HCT116 (cell line): ENCODE measurements around the gene GCC1. TPM values are rescaled to one million over a fixed set of nuclear protein-coding genes. Genes with fewer than 3 reads are reported as not detected.

Experiments used
- ATAC-seq: fragments of 200-7000 bp; cut with Tn5 transposase; 2 replicates; pipeline ENCODE4 v1.9.1; 2020; ENCODE audit warnings: mild to moderate bottlenecking, moderate library complexity
- BruUV-seq: library from RNA; stranded (reverse); fragments of 400-500 nt; replicated peaks from 2 replicates; lab custom pipeline; 2021; lab: Mats Ljungman, UMichigan
- CTCF ChIA-PET: fragments of 300-600 bp; sonication (Branson Sonifier 250); formaldehyde crosslinking; loops from one replicate; lab custom pipeline; 2021; ENCODE audit warnings: antibody characterized with exemption; lab: Charles Lee
- POLR2A ChIA-PET: fragments of 300-600, 350-600 bp; sonication (Branson Sonifier 250); formaldehyde crosslinking; loops from one replicate; lab custom pipeline; 2021; ENCODE audit warnings: antibody characterized with exemption; lab: Charles Lee
- RAD21 ChIA-PET, 2 experiments: fragments of 300-600 bp; sonication (Branson Sonifier 250); formaldehyde crosslinking; loops; one replicate each; lab custom pipeline; 2023; ENCODE audit warnings: low total read pairs in 2 of 2; ENCODE audit not compliant: uncharacterized antibody in 2 of 2, unreplicated experiment in 2 of 2, low non-redundant PET in 1 of 2; lab: Charles Lee
- DNase-seq: peaks from one replicate; pipeline ENCODE4 v3.0.0-alpha.2; 2010; ENCODE audit warnings: low read depth, low spot score
- H2AFZ ChIP-seq: fragments of 200-600 bp; shearing (Covaris generic), sonication (generic); 2 replicates; pipeline ENCODE4 v1.6.1; 2017; ENCODE audit warnings: low read depth, mixed run types, mixed read lengths, antibody characterized with exemption, low read length; ENCODE audit not compliant: poor library complexity, severe bottlenecking
- H3K27ac ChIP-seq: 2 replicates; pipeline ENCODE4 v1.5.1; 2012; ENCODE audit warnings: low read depth, low read length
- H3K27me3 ChIP-seq: fragments of 200-600 bp; sonication (generic); 2 replicates; pipeline ENCODE4 v1.6.1; 2016; ENCODE audit warnings: mixed run types, low read length, mixed read lengths; ENCODE audit not compliant: insufficient read depth
- H3K36me3 ChIP-seq, 2 experiments: fragments of 200-500 bp in 1 of 2; fragments of 200-600 bp in 1 of 2; sonication (Bioruptor generic) in 1 of 2; sonication (generic) in 1 of 2; 2 replicates each; pipeline versions ENCODE4 v1.5.1 to v1.6.1; 2014 to 2016; ENCODE audit warnings: low read length in 2 of 2, inconsistent platforms in 1 of 2, mixed read lengths in 1 of 2, mixed run types in 1 of 2; ENCODE audit not compliant: insufficient read depth in 2 of 2, control insufficient read depth in 1 of 2
- H3K4me1 ChIP-seq, 2 experiments: fragments of 200-600 bp in 1 of 2; sonication (generic) in 1 of 2; 2 replicates each; pipeline versions ENCODE4 v1.5.1 to v1.6.1; 2012 to 2017; ENCODE audit warnings: low read length in 2 of 2, inconsistent platforms in 1 of 2, mild to moderate bottlenecking in 1 of 2, mixed read lengths in 1 of 2, mixed run types in 1 of 2, moderate library complexity in 1 of 2; ENCODE audit not compliant: insufficient read depth in 2 of 2, control insufficient read depth in 1 of 2
- H3K4me2 ChIP-seq: fragments of 200-600 bp; sonication (generic); 2 replicates; pipeline ENCODE4 v1.6.1; 2017; ENCODE audit warnings: mixed run types, low read length, mixed read lengths
- H3K4me3 ChIP-seq, 2 experiments: fragments of 200-600 bp in 1 of 2; sonication (generic) in 1 of 2; replicated peaks in 1 of 2; 2 replicates each; pipeline ENCODE4 v1.5.1; 2011 to 2016; ENCODE audit warnings: low read length in 2 of 2, control low read depth in 1 of 2, low read depth in 1 of 2, mild to moderate bottlenecking in 1 of 2, mixed read lengths in 1 of 2, mixed run types in 1 of 2
- H3K79me2 ChIP-seq: fragments of 200-600 bp; sonication (generic); 2 replicates; pipeline ENCODE4 v1.6.1; 2017; ENCODE audit warnings: mild to moderate bottlenecking, mixed run types, low read length, moderate library complexity, mixed read lengths; ENCODE audit not compliant: insufficient read depth
- H3K9ac ChIP-seq: fragments of 200-600 bp; sonication (generic); 2 replicates; pipeline ENCODE4 v1.6.1; 2016; ENCODE audit warnings: low read length, mixed read lengths
- H3K9me2 ChIP-seq: fragments of 200-600 bp; sonication (generic), shearing (Covaris generic); 2 replicates; pipeline ENCODE4 v1.6.1; 2017; ENCODE audit warnings: mixed run types, mild to moderate bottlenecking, moderate library complexity; ENCODE audit not compliant: insufficient read depth
- H3K9me3 ChIP-seq, 2 experiments: fragments of 200-500 bp in 1 of 2; fragments of 200-600 bp in 1 of 2; sonication (Bioruptor generic) in 1 of 2; sonication (generic) in 1 of 2; 2 replicates each; pipeline ENCODE4 v1.6.1; 2014 to 2017; ENCODE audit warnings: low read length in 2 of 2, mixed read lengths in 2 of 2, inconsistent platforms in 1 of 2, low read depth in 1 of 2, mild to moderate bottlenecking in 1 of 2, mixed run types in 1 of 2, moderate library complexity in 1 of 2; ENCODE audit not compliant: control insufficient read depth in 1 of 2, insufficient read depth in 1 of 2
- H4K20me1 ChIP-seq: fragments of 200-600 bp; sonication (generic), shearing (Covaris generic); 2 replicates; pipeline ENCODE4 v1.6.1; 2017; ENCODE audit warnings: mixed run types, mild to moderate bottlenecking, moderate library complexity; ENCODE audit not compliant: insufficient read depth
- ATF3 ChIP-seq: IDR thresholded peaks from 2 replicates; pipeline ENCODE4 v1.6.1; 2012
- CBX3 ChIP-seq: IDR thresholded peaks from 2 replicates; pipeline ENCODE4 v1.6.1; 2012; ENCODE audit warnings: low read depth
- CEBPB ChIP-seq: IDR thresholded peaks from 2 replicates; pipeline ENCODE4 v1.6.1; 2012; ENCODE audit warnings: low read depth
- ELF1 ChIP-seq: IDR thresholded peaks from 2 replicates; pipeline ENCODE4 v1.6.1; 2012; ENCODE audit warnings: low read depth, borderline replicate concordance
- EZH2 ChIP-seq: fragments of 200-600 bp; sonication (generic); IDR thresholded peaks from 2 replicates; pipeline ENCODE4 v1.6.1; 2017; ENCODE audit warnings: antibody characterized with exemption, mixed run types
- EZH2phosphoT487 ChIP-seq: fragments of 200-600 bp; IDR thresholded peaks from 2 replicates; pipeline ENCODE4 v1.6.1; 2018; ENCODE audit warnings: antibody characterized with exemption, borderline replicate concordance
- FOSL1 ChIP-seq: IDR thresholded peaks from 2 replicates; pipeline ENCODE4 v1.6.1; 2012; ENCODE audit warnings: low read depth
- JUND ChIP-seq: IDR thresholded peaks from 2 replicates; pipeline ENCODE4 v1.6.1; 2012
- POLR2A ChIP-seq: IDR thresholded peaks from 2 replicates; pipeline ENCODE4 v1.7.0; 2011; ENCODE audit warnings: borderline replicate concordance; ENCODE audit not compliant: insufficient read depth, insufficient read length; ENCODE audit errors: extremely low read depth
- RAD21 ChIP-seq: IDR thresholded peaks from 2 replicates; pipeline ENCODE4 v1.6.1; 2012; ENCODE audit warnings: low read depth, mild to moderate bottlenecking
- REST ChIP-seq: IDR thresholded peaks from 2 replicates; pipeline ENCODE4 v1.6.1; 2012; ENCODE audit warnings: low read depth
- SP1 ChIP-seq: IDR thresholded peaks from 2 replicates; pipeline ENCODE4 v1.6.1; 2012; ENCODE audit warnings: low read depth
- TCF7L2 ChIP-seq: IDR thresholded peaks from 2 replicates; pipeline ENCODE4 v1.7.0; 2011; ENCODE audit warnings: borderline replicate concordance, inconsistent platforms; ENCODE audit not compliant: insufficient read depth, insufficient read length; ENCODE audit errors: extremely low read depth
- ZBTB33 ChIP-seq: IDR thresholded peaks from 2 replicates; pipeline ENCODE4 v1.6.1; 2011; ENCODE audit warnings: mild to moderate bottlenecking, low read length, moderate library complexity; ENCODE audit not compliant: insufficient replicate concordance; ENCODE audit errors: extremely low read depth
- ZFX ChIP-seq: fragments of 450-650 bp; IDR thresholded peaks from 2 replicates; pipeline ENCODE4 v1.6.1; 2017
- ZNF274 ChIP-seq: fragments of 200-500 bp; sonication (Bioruptor generic); IDR thresholded peaks from 2 replicates; pipeline ENCODE4 v1.6.1; 2014; ENCODE audit warnings: mild to moderate bottlenecking, low read depth, low read length, inconsistent platforms
- intact Hi-C: fragments of 100-400 bp; cut with micrococcal nuclease; formaldehyde crosslinking; loops from 2 replicates; pipeline ENCODE4 v1.10.0; 2022
- total RNA-seq: library from RNA; stranded (reverse); gene quantifications from one replicate; pipeline ENCODE4 v1.2.1, GENCODE V29; 2021; ENCODE audit not compliant: unreplicated experiment

The GCC1 gene
- total RNA-seq, 1 experiment from 2014 or later, result 17.9 TPM

GRCh38 chr7:127535546-127536393 lies 49.6 kb downstream of the GCC1 start:
- no peaks in the 10 kb centered on the region for H3K9me2 ChIP-seq
- no peak overlapping the region for H3K9ac ChIP-seq
- H3K9me3 ChIP-seq, result no peaks in the 10 kb centered on the region
- ChIA-PET CTCF (no interaction called here), POLR2A (no interaction called here), RAD21 (no interaction called here)
- H3K36me3 ChIP-seq, result no peaks in the 10 kb centered on the region
- H3K27ac ChIP-seq, result no peak overlapping the region
- H3K4me1 ChIP-seq, result no peaks in the 10 kb centered on the region
- BruUV-seq, result no TSS peak
- no peak for TF ChIP-seq TCF7L2
- TF ChIP-seq EZH2, result no peak
- no peak for TF ChIP-seq ATF3
- TF ChIP-seq ZNF274, result no peak
- TF ChIP-seq FOSL1, result no peak
- TF ChIP-seq JUND, result no peak
- no peak for TF ChIP-seq SP1
- TF ChIP-seq POLR2A, result no peak
- no peak for TF ChIP-seq EZH2phosphoT487
- TF ChIP-seq CBX3, result no peak
- no peak for TF ChIP-seq ELF1
- TF ChIP-seq REST, result no peak
- TF ChIP-seq RAD21, result no peak
- TF ChIP-seq ZFX, result no peak
- no peak for TF ChIP-seq CEBPB
- no peak for TF ChIP-seq ZBTB33
- ATAC-seq (no peak), DNase-seq (no peak)
- no peak overlapping the region for H3K4me3 ChIP-seq
- H3K79me2 ChIP-seq, result no peaks in the 10 kb centered on the region
- no peaks in the 10 kb centered on the region for H4K20me1 ChIP-seq
- intact Hi-C loops, result no loop called here
- peaks cover 64% of the 10 kb centered on the region for H3K27me3 ChIP-seq
- H2AFZ ChIP-seq, result no peak overlapping the region
- H3K4me2 ChIP-seq, result no peak overlapping the region
